ENCODE measurements around the gene WIPF3.

WIPF3 gene, protein sequence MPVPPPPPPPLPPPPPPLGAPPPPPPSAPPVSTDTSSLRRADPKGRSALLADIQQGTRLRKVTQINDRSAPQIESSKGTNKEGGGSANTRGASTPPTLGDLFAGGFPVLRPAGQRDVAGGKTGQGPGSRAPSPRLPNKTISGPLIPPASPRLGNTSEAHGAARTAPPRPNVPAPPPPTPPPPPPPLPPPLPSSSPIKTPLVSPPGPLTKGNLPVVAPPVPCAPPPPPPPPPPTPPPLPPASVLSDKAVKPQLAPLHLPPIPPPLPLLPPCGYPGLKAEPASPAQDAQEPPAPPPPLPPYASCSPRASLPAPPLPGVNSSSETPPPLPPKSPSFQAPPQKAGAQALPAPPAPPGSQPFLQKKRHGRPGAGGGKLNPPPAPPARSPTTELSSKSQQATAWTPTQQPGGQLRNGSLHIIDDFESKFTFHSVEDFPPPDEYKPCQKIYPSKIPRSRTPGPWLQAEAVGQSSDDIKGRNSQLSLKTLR

DNA sequence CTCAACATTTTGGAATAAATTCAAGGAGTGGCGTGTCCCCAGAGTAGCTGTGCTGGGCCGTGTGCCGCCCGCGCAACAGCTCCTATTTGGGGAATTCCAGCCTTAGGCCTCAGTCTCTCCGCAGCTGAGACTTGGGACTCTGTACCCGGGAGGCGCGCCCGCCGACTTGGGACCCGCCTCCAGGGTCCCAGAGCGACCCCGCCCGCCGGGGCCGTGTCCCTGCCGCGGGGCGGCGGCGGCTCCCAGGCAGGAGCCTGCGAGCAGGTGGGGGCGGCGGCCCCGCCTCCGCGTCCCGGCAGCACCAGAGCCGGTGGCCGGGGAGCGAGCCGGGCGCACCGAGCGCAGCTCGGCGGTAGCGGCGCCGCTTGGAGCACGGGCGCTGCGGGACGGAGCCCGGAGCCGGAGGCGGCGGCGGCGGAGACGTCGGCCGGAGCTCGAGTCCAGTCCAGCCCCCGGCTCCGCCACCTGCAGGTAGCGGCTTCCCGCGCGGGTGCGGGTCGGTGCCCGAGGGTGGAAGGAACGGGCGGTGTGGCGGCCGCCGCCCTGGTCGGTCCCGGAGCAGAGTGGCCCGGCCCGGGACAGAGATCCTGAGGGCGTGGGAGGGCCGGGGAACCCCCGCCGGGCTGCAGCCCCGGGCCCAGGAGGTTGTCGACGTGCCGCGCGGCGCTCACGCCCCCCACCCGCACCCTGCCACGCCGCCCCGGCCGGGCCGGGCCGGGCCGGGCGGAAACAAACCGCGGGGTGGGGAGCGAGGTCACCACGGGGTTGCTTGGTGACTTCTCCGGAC lies at the start of gene WIPF3:
TSS of gene WIPF3 (plus strand) at position 301 of the 787 bp plus-strand sequence. CDS start 28,217 bp downstream, outside the sequence.
- DNase-seq: no peak

DNA sequence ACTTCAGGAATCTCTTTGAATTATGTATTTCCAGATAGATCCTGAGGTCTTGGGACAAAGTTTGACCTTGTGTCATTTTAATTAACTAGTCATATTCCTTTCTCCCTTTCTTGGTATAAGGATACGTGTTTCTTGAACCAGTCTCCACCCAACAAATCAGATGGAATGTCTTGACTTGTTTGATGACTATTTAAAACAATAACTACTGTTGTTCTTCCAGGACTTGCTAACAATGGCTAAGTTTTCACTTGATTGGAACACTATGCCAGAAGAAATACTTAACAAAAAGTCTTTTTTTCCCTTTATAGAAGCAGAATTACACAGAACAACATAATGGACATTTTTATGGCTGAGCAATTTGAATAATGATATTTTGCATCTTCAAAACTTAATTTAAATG lies 43.0 kb upstream of the WIPF3 start:
- DNase-seq: no peak

DNA sequence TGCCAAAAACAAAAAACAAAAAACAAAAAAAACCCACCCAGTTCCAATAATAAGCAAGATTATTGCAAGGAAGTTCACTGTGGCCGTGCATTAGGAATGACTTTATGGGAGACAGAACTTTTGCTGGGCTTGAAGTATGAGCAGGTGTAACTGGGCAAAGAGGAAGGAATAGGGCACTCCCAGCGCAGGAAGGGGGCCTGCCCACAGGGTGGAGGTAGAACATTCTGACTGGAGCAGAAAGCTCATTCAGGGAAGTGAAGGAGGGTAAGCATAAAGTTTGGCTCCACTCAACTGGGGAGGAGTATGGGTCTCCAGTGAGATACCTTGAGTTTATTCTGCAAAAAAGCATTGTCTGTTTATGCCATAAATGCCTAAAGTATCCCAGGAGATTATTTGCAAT lies 42.1 kb upstream of the WIPF3 start:
- no peak for DNase-seq

DNA sequence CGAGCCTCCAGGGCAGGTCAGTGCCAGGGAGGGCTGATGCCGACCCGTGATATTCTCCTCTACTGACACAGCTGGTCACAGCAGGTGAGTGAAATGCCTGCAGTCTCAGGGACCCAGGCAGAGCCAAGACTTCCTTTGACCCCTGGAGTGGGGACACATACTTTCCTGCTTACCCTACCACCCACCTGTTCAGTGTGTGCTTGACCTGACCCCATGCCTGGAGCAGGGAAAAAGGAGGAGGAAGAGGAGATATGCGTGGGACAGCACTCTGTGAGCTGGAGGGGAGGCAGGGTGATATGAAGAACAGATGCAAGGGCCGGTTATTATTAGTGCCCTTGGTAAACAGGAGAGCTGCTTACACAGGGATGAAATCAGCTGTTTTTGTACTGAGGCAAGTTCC lies 40.8 kb upstream of the WIPF3 start:
- no peak for DNase-seq

DNA sequence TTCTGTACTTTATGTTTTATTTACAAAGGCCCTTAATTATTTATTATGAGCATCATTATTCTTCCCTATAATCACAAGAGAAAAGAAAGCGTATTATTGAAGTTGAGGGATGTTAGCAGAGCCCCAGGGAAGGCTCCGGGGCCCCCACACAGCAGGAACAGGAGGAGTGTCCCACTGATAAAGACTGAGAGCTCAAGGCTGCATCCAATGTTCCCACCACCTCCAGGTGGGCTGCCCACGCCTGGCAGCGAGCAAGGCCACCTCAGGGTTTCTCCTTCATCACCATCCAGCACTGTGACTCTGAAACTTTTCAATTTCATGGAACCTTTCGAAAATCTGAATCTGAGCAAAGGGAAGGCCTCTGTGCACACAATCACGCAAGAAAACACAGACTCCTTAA lies 35.9 kb upstream of the WIPF3 start:
- no peak for DNase-seq

DNA sequence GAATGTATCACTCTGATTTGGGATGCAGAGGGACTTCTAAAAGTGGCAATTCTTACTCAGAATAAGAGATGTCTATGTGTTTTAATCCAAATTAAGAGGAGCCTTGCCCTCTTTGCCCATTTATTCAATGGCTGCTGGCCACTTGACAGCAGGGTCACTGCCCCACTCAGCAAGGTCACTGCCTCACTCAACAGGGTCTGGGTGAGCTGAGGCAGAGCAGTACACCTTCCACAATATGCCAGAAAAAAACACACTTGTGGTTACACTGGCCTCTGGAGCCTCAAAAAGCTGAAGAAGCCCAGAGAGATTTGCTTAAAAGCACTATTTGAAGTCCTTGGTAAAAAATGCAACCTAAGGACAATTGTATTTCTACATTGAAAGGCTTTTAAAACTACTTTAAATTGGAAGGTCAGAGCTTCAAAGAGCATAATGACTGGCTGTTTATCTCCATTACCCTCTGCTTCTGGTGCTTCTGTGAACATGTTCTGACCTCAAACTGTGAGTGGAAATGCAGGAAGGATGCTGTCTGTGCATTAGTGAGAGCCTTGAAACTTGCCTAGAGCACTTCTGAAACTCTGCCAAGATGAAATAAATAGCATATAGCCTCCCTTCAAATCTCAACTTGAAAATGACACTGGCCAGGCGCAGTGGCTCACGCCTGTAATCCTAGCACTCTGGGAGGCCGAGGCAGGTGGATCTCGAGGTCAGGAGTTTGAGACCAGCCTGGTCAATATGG lies 35.1 kb upstream of the WIPF3 start:
- no peak for DNase-seq

DNA sequence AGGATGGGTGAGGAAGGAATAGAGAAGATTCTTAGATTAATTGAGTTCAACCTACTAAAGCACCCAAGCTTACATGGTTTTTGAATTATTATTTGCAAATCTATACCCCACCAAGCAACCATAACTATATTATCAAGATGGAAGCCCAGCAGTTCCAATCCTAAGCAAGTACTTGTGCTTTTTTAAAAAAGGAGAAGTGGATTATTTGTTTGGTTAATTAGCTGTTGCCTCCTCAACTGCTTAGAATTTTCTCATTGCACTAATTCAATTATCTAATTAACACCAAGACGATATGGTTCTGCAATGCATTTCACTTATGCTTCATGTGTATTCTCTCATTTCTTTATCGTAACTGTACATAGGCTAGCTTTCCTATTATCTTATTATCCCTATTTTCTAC lies 27.3 kb upstream of the WIPF3 start:
- no peak for DNase-seq

DNA sequence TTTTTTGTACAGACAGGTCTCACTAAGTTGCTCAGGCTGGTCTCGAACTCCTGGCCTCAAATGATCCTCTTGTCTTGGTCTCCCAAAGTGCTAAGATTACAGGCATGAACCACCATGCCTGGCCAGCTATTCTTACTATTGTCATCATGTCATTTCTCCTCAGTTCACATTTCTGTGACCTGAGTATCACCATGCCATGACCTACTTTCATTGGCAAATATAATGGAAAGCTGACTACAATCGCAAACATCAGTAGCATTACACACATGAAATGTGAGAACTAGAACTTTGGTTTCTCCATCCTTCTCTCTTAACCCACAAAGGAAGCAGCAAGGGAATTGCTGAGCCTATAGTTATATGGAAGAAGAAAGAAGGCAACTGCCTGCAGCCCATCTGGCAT lies 26.0 kb upstream of the WIPF3 start:
- DNase-seq: no peak

DNA sequence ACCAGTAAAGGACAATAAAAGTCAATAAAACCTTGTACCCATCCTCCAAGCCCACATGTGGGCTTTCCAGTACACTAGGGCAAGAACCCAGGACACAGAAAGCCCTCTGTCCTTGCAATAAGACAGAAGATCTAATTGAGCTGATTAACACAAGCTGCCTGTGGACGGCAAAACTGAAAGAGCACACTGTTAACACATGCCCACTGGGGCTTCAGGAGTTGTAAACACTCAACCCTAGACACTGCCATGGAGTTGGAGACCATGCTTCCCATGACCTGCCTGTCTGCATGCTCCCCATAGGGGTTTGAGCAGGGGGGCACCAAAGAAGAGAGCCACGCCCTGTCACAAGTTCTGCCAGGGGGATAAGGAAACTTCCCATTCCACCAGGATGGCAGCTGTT lies 22.6 kb upstream of the WIPF3 start:
- no peak for DNase-seq

DNA sequence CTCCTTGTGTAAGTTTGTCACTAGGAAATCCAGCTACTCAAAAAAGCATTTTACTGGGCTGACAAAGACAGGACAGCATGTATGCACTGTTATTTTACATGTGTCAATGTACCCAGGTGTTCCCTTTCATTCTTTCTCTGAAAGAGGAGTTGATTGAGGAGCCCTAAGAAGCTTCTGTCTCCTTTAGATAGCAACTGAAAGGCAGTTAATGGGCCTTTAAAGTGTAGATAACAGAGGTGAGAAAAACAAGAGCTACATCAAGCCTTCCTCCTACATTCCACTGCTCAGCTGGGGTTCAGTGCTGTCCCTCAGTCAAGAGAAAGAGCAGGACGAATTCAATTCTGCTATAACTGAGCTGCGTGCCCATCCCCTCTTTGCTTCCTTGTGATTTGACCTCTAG lies 12.8 kb upstream of the WIPF3 start:
- no peak for DNase-seq

DNA sequence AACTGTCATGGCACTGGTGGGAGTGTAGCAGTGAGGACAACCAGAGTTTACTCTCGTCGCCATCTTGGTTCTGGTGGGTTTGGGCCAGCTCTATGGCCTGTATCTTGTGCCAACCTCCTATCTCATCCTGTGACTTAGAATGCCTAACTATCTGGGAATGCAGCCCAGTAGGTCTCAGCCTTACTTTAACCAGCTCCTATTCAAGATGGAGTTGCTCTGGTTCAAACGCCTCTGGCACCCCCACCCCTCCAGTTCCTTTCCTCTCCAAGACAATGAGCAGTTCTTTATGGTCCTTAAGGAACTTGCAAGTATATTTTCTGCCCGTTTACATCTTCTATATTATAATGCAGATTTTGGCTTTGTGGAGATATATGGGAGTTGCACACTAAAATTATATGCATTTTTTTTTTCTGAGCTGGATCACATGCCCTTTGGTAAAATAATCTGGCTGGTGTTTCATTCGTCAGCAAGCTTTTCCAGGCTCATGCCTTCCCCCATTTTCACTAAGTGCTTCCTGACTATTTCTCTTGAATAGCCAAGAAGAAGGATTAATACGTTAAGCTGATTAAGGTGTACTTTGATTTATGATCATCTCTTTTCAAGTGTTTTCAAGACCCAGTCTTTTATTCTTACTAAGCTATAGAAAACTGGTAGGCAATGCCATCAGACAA lies 11.2 kb upstream of the WIPF3 start:
- no peak for DNase-seq

DNA sequence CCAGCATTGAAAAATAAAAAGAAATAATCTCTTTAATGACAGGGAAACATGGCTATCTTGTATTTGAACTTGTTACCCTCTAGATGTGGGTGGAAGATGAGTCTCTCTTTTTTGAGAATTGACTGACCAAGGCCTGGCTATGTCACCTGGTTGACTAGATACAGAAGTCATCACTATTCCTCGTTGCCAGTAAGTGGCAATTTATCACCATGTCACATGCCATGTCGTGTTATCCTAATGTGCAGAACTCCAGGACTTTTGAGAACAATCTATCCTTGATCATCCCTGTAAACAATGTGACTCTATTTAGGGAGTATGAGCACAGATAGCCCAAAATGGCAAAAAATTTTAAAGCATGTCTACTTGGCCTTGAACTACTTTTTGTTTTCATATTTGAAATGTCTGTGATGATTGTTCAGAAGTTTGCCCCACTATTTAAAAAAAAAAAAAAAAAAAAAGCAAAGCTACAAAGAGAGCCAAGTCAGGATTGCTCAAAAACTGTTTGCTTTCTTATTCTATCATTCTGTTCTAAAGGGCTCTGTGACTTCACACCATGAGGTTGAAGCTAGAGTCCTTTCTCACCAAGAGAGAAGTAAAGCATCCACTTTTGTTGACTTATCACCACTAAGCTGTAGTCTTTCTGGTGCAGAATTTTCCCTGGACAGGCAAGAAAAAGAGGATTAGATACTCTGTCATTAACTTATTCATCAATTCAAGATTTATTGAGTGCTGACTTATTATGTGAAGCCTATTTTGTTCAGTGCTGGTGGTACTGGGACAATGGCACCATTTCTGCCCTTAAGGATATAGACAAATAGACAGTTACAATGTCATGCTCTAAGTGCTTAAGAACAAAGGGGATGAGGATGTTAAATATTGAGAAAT lies 10.4 kb upstream of the WIPF3 start:
- no peak for DNase-seq

DNA sequence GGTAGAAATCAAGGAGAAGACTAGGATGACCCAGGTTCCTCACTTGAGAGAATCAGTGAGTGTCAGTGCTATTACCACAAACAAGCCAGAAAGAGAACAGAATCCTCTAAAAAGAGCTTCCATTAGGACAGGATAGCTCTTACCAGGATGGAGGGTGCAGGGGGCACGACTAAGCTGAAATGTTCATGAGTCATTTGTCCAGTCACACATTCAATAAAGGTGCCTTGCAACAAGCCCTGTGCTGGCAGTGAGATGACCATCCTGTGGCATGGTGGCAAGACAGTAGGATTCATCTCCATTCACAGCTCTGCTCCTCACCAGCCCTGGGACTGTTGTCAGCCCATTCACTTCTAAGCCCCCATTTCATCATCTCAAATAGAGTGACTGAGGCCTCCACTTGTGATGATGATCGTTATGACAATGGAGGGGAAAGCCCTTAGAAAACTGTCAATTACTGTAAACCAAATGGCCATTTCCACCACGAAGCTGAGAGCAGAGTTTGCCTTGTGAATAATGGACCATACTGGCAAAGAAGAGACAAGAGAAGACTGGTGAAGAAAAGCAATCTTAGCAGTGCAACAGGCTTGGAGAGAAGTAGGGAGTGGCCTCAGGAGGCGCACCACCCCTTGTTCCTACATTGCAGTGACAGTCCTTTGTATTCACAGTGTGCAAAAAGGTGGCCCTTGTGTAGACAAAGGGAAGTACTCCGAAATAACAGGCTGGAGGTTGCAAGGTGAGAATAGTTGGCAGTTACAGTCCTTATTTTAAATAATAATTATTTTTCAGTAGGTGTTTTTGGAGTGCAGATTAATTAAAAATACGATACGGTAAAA lies 9.0 kb upstream of the WIPF3 start:
- DNase-seq: no peak

DNA sequence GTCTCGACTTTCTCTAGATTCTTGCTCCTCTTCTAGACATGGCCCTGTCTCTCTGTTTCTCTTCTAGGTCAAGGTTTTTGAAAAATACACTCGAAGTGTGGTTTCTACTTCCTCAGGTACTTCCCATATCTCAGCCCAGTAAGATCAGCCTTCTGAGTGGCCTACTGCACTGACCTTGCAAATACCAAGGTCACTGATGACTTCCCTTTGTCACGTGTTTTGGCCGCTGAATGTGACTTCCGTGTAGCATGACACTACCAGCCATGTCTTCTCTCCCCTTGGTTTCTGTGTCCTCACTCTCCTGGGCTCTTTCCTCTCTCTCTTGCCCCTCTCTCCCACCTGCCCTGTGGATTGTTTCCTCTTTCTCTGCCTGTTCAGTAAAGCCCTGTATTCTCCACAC lies 7.9 kb upstream of the WIPF3 start:
- no peak for DNase-seq

DNA sequence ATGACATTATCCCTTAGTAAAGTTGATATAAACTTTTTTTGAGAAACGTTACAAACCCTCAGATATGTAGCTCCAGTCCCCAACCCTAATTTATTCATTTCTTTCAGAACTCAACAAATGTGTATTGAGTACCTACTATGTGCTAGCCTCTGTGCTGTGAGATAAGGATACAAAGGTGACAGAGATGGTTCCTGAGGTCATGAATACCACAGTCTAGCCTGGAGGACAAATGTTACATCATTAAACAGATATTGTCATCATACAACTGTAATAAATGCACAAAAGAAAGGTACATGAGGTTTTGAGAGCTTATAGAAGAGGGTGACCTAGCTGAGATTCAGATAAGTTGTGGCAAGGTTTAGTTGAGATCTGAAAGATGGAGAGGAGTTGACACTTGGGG lies 4.4 kb upstream of the WIPF3 start:
- DNase-seq: no peak

DNA sequence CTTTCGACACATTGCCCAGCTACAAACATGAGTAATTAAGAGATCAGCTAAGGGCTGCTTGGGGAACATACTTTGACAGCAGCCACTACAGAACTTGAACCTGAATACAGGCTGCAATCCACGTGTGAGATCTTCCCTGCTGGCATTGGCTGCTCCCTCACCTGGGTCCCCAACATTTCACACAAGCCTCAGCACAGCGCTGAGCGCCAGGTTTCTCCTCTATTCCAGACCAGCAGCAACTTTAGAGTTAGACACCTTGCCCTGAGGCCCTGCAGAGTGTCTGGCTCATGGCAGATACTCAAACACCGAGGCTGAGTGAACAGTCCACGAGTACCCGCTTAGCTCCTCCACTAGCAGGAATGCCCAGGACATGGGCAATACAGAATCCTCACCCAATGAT lies 1.3 kb upstream of the WIPF3 start:
- DNase-seq: no peak

DNA sequence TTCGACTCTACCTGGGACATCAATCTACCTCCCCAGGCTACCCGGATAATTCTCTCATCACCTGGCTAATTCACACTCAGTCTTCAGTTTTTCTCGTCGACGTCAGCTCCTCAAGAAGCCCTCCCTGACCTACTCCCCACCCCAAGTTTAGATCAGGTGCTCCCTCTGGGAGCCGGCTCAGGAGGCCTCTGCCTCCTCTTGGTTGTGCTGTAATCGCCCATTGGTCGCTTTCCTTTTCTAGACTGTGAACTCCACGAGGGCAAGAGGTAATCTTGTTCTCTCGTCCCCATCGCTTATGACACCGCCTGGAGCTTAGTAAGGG lies 461 bp upstream of the WIPF3 start:
- DNase-seq: no peak

DNA sequence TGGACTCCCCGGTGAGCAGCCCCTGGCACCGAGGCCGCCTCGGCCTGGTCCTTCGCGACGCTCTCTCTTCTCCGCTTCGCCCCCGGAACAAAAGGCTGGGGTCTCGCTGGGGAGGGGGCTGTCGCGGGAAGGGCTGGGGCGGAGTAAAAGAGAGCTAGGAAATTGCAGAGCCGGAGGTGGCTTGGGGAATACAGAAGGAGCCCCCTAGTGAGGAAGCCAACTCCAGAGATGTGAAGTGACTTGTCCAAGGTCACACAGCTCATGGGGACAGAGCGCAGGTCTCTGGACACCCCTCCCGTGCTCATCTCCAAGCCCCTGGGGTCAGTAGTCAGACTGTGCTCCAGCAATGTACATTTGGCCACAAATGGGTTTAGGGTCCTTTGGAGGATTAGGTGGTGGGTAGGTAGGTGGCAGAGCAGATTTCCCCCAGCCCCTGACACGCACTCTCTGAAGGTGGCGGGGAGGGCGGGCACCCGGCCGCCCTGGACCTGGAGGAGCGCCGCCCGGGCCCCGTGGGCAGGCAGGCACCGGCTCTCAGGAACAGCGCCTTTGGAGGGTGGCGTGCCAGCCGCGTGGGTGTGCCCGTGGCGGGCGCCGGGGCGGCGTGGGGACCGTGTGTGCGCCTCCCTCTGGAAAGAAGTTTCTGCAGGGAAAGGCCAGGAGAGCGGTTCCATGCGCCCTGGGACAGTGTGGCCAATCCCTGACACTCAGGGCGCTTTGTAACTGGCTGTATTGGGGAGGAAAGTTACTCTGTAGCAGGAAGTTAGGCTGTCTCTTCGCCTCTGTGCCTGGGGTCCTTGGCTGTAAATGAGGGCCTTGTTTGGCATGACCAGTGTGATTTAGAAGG lies 910 bp downstream of the WIPF3 start:
- DNase-seq: no peak

DNA sequence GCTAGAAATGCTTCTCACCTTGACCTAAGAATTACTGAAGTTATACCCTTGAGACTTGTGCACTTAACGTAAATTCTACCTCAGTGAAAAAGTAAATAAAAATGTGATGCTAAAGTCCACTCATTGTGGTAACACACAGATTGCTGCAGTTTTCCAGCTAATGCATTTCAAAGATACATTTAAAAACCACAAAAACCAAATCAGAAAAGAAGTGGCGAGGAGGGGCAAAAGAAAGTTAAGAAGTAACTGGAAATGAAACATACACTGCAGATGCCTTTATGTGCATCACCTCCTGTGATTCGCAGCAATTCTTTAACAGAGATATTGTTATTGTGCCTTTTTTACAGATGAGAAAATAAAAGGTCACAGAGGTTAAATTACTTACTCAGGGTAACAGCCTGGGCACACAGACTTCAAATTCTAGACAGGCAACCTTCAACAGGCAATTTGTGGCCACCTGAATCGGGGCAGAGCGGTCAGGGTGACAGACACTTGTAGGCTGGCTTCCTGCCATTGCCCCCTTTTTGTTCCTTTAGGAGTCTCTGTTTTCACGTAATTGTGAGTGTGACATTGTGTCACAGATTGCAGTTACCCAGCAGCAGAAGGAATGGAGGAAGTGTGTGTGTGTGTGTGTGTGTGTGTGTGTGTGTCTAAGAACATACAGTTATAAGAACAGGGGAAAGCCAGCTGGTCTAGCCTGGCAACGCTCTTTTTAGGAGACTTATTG lies 1.9 kb downstream of the WIPF3 start:
- no peak for DNase-seq

All from activated CD4-positive, alpha-beta T cell treated with anti-CD3 and anti-CD28 coated beads, Interleukin-2, amount 50 U/mL, for 1 hour (primary cell).